H9 (cell line): Measurements from ENCODE around the gene GHRL. TPM values are rescaled to one million over a fixed set of nuclear protein-coding genes. Genes with fewer than 3 reads are reported as not detected.

Experiments used
- DNase-seq: peaks from one replicate; pipeline ENCODE4 v3.0.0-alpha.2; 2017
- H2AFZ ChIP-seq: one replicate; pipeline ENCODE4 v1.6.1; 2013; ENCODE audit warnings: mild to moderate bottlenecking, low read length, control low read depth, moderate library complexity
- H2AK5ac ChIP-seq: 2 replicates; pipeline ENCODE4 v1.6.1; 2013; ENCODE audit warnings: low read length, control low read depth, mixed read lengths; ENCODE audit not compliant: insufficient read length
- H2BK120ac ChIP-seq: one replicate; pipeline ENCODE4 v1.6.1; 2013; ENCODE audit warnings: low read depth, mild to moderate bottlenecking, low read length, control low read depth, inconsistent platforms; ENCODE audit not compliant: poor library complexity, severe bottlenecking
- H2BK12ac ChIP-seq: 2 replicates; pipeline ENCODE4 v1.6.1; 2013; ENCODE audit warnings: low read length, control low read depth, mixed read lengths, low read depth; ENCODE audit not compliant: insufficient read length
- H2BK15ac ChIP-seq: 2 replicates; pipeline ENCODE4 v1.6.1; 2013; ENCODE audit warnings: low read depth, low read length, control low read depth
- H2BK20ac ChIP-seq: one replicate; pipeline ENCODE4 v1.6.1; 2013; ENCODE audit warnings: low read depth, mild to moderate bottlenecking, low read length, control low read depth, inconsistent platforms; ENCODE audit not compliant: poor library complexity, severe bottlenecking
- H2BK5ac ChIP-seq: 2 replicates; pipeline ENCODE4 v1.6.1; 2013; ENCODE audit warnings: low read length, control low read depth, mixed read lengths; ENCODE audit not compliant: insufficient read length
- H3K14ac ChIP-seq: 2 replicates; pipeline ENCODE4 v1.6.1; 2013; ENCODE audit warnings: low read length, control low read depth; ENCODE audit not compliant: insufficient read depth
- H3K18ac ChIP-seq: 2 replicates; pipeline ENCODE4 v1.6.1; 2013; ENCODE audit warnings: low read depth, mild to moderate bottlenecking, mixed read lengths, low read length, control low read depth; ENCODE audit not compliant: insufficient read length
- H3K23ac ChIP-seq: 2 replicates; pipeline ENCODE4 v1.6.1; 2013; ENCODE audit warnings: low read length, control low read depth, mixed read lengths, low read depth; ENCODE audit not compliant: insufficient read length
- H3K23me2 ChIP-seq: 2 replicates; pipeline ENCODE4 v1.6.1; 2013; ENCODE audit warnings: low read depth, mild to moderate bottlenecking, mixed read lengths, low read length, control low read depth; ENCODE audit not compliant: insufficient read length, poor library complexity, severe bottlenecking
- H3K27ac ChIP-seq: 2 replicates; pipeline ENCODE4 v1.5.1; 2013; ENCODE audit warnings: low read length, control low read depth, mixed read lengths, low read depth; ENCODE audit not compliant: insufficient read length
- H3K27me3 ChIP-seq: 2 replicates; pipeline ENCODE4 v1.6.1; 2013; ENCODE audit warnings: low read length, control low read depth, inconsistent platforms; ENCODE audit not compliant: insufficient read depth
- H3K4ac ChIP-seq: 2 replicates; pipeline ENCODE4 v1.6.1; 2013; ENCODE audit warnings: low read depth, mild to moderate bottlenecking, control low read depth, inconsistent platforms, low read length, moderate library complexity
- H3K4me1 ChIP-seq: 2 replicates; pipeline ENCODE4 v1.6.1; 2013; ENCODE audit warnings: low read length, control low read depth, inconsistent platforms; ENCODE audit not compliant: insufficient read depth
- H3K4me2 ChIP-seq: 2 replicates; pipeline ENCODE4 v1.6.1; 2013; ENCODE audit warnings: low read length, control low read depth, mixed read lengths; ENCODE audit not compliant: insufficient read length, insufficient read depth
- H3K56ac ChIP-seq: 2 replicates; pipeline ENCODE4 v1.6.1; 2013; ENCODE audit warnings: low read depth, mild to moderate bottlenecking, mixed read lengths, low read length, control low read depth; ENCODE audit not compliant: insufficient read length
- H3K79me1 ChIP-seq: 2 replicates; pipeline ENCODE4 v1.6.1; 2013; ENCODE audit warnings: low read depth, mild to moderate bottlenecking, moderate library complexity, low read length, control low read depth, inconsistent platforms; ENCODE audit not compliant: insufficient read depth, poor library complexity, severe bottlenecking
- H3K79me2 ChIP-seq: 2 replicates; pipeline ENCODE4 v1.6.1; 2013; ENCODE audit warnings: low read length, control low read depth, inconsistent platforms; ENCODE audit not compliant: insufficient read depth
- H3K9ac ChIP-seq: 2 replicates; pipeline ENCODE4 v1.6.1; 2013; ENCODE audit warnings: low read length, control low read depth, mixed read lengths; ENCODE audit not compliant: insufficient read length; ENCODE audit errors: extremely low read depth
- H3K9me3 ChIP-seq: one replicate; pipeline ENCODE4 v1.6.1; 2013; ENCODE audit warnings: low read depth, low read length, inconsistent platforms; ENCODE audit not compliant: control insufficient read depth
- H3T11ph ChIP-seq: one replicate; pipeline ENCODE4 v1.6.1; 2013; ENCODE audit warnings: mild to moderate bottlenecking, low read length, control low read depth, inconsistent platforms
- H4K20me1 ChIP-seq: one replicate; pipeline ENCODE4 v1.6.1; 2013; ENCODE audit not compliant: control insufficient read depth, insufficient read length, insufficient read depth
- H4K5ac ChIP-seq: 2 replicates; pipeline ENCODE4 v1.6.1; 2013; ENCODE audit warnings: low read depth, mild to moderate bottlenecking, mixed read lengths, low read length, control low read depth; ENCODE audit not compliant: insufficient read length
- H4K8ac ChIP-seq: replicated peaks from 2 replicates; pipeline ENCODE4 v1.6.1; 2013; ENCODE audit warnings: low read length, control low read depth, mixed read lengths, low read depth; ENCODE audit not compliant: insufficient read length
- H4K91ac ChIP-seq: 2 replicates; pipeline ENCODE4 v1.6.1; 2013; ENCODE audit warnings: low read depth, mild to moderate bottlenecking, moderate library complexity, mixed read lengths, low read length, control low read depth; ENCODE audit not compliant: insufficient read length
- H3K27ac Mint-ChIP-seq, 3 experiments: 2 replicates in 2 of 3; 3 replicates in 1 of 3; pipeline ENCODE4 v1.8.0; 2020 to 2021; ENCODE audit warnings: mixed read lengths in 3 of 3, mild to moderate bottlenecking in 1 of 3, moderate library complexity in 1 of 3
- H3K27me3 Mint-ChIP-seq: 2 replicates; pipeline ENCODE4 v1.8.0; 2021; ENCODE audit warnings: low read depth, mild to moderate bottlenecking, moderate library complexity, mixed read lengths
- H3K36me3 Mint-ChIP-seq, 3 experiments: 2 replicates in 2 of 3; 3 replicates in 1 of 3; pipeline ENCODE4 v1.8.0; 2020 to 2021; ENCODE audit warnings: low read depth in 3 of 3, mixed read lengths in 3 of 3; ENCODE audit not compliant: insufficient read depth in 1 of 3
- H3K4me1 Mint-ChIP-seq, 2 experiments: 2 replicates each; pipeline ENCODE4 v1.8.0; 2020; ENCODE audit warnings: mixed read lengths in 2 of 2
- H3K4me3 Mint-ChIP-seq, 2 experiments: 2 replicates in 1 of 2; 3 replicates in 1 of 2; pipeline ENCODE4 v1.8.0; 2020 to 2021; ENCODE audit warnings: mild to moderate bottlenecking in 2 of 2, mixed read lengths in 2 of 2, moderate library complexity in 1 of 2
- H3K9me3 Mint-ChIP-seq, 2 experiments: 2 replicates in 1 of 2; 3 replicates in 1 of 2; pipeline ENCODE4 v1.8.0; 2020; ENCODE audit warnings: mild to moderate bottlenecking in 2 of 2, mixed read lengths in 2 of 2, moderate library complexity in 1 of 2
- WGBS: extraction: QIAGEN DNeasy Blood & Tissue Kit; methylation state at CpG from one replicate; pipeline ENCODE4 v1.1.7; 2013; ENCODE audit warnings: missing lambda C conversion rate, low lambda C conversion rate, mixed read lengths; ENCODE audit not compliant: insufficient read length; ENCODE audit errors: extremely low coverage; 5-methylcytosine and 5-hydroxymethylcytosine counted together
- total RNA-seq: library from RNA; stranded (reverse); gene quantifications from 2 replicates; pipeline ENCODE4 v1.2.1, GENCODE V29; 2021
- TF ChIP-seq, protein P1 (sequence below): fragments of 200-600 bp; sonication (generic); conservative IDR thresholded peaks from 3 replicates; pipeline ENCODE4 v1.8.0; 2021; ENCODE audit warnings: antibody characterized with exemption, mild to moderate bottlenecking

The GHRL gene
- total RNA-seq, 1 experiment from 2014 or later = 1.3 TPM

DNA sequence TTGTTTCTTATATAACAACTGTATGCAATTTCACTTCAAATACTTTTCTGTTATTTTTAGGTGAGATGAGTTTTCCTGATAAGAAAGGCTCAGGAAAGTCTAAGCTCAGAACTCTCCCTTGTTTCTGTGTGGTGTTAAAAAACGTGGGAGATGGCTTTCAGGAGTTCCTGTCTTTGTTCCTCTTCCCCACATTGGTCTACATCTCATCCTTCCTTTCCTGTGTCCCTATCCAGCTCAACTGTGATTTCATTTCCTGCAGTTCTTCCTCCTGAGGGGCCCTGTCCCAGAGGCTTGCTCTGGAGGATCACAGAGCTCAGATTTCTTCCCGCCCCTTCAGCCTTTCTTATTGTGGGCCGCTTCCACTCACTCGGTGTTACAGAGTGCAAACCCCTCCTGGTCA, 17.0 kb upstream of the GHRL start:
- H3K9me3 Mint-ChIP-seq = no peaks in the 10 kb centered on the region
- H3K27ac Mint-ChIP-seq = peak overlapping the region in 2 of 3 experiments; percentile 19 to 62; a peak in 4 of 7 replicates

More for the DNA sequence above, 17.0 kb upstream of the GHRL start:
- H3K27ac ChIP-seq = no peak overlapping the region
- H3K9me3 ChIP-seq = no peaks in the 10 kb centered on the region
- H3K79me1 ChIP-seq = no peaks in the 10 kb centered on the region
- no peaks in the 10 kb centered on the region for H3K79me2 ChIP-seq
- Mint-ChIP-seq H3K4me1 (no peaks in the 10 kb centered on the region), H3K36me3 (peaks cover 32 to 94% (median 92%) of the 10 kb centered on the region in 3 experiments; a peak in 6 of 7 replicates), H3K27me3 (no peaks in the 10 kb centered on the region), H3K4me3 (no peak overlapping the region)
- no peak overlapping the region for H2BK15ac ChIP-seq
- no peak overlapping the region for H4K5ac ChIP-seq
- H2BK20ac ChIP-seq = no peak overlapping the region
- H2BK12ac ChIP-seq = no peak overlapping the region
- no peak overlapping the region for H3K23ac ChIP-seq
- H3K23me2 ChIP-seq = no peaks in the 10 kb centered on the region
- no peak overlapping the region for H3K14ac ChIP-seq
- no peak overlapping the region for H4K91ac ChIP-seq
- no peak overlapping the region for H3K56ac ChIP-seq
- no CpG with 5 or more reads among the region's 4 CpGs for WGBS
- H4K20me1 ChIP-seq = no peaks in the 10 kb centered on the region
- no peak overlapping the region for H3T11ph ChIP-seq
- no peaks in the 10 kb centered on the region for H3K27me3 ChIP-seq
- H4K8ac ChIP-seq = no peak overlapping the region
- no peak overlapping the region for H3K4ac ChIP-seq
- TF ChIP-seq, protein P1, sequence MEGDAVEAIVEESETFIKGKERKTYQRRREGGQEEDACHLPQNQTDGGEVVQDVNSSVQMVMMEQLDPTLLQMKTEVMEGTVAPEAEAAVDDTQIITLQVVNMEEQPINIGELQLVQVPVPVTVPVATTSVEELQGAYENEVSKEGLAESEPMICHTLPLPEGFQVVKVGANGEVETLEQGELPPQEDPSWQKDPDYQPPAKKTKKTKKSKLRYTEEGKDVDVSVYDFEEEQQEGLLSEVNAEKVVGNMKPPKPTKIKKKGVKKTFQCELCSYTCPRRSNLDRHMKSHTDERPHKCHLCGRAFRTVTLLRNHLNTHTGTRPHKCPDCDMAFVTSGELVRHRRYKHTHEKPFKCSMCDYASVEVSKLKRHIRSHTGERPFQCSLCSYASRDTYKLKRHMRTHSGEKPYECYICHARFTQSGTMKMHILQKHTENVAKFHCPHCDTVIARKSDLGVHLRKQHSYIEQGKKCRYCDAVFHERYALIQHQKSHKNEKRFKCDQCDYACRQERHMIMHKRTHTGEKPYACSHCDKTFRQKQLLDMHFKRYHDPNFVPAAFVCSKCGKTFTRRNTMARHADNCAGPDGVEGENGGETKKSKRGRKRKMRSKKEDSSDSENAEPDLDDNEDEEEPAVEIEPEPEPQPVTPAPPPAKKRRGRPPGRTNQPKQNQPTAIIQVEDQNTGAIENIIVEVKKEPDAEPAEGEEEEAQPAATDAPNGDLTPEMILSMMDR = no peak
- no peak for DNase-seq
- no peak overlapping the region for H3K9ac ChIP-seq
- H2BK5ac ChIP-seq = no peak overlapping the region
- H3K4me2 ChIP-seq = no peak overlapping the region
- H3K18ac ChIP-seq = no peak overlapping the region
- H2BK120ac ChIP-seq = no peak overlapping the region
- H2AFZ ChIP-seq = no peak overlapping the region
- no peak overlapping the region for H2AK5ac ChIP-seq
- no peaks in the 10 kb centered on the region; the same call in 1 of the 2 replicates for H3K4me1 ChIP-seq
